H9 (cell line): ENCODE data around the gene PACSIN2. TPM values are rescaled to one million over a fixed set of nuclear protein-coding genes. Genes with fewer than 3 reads are reported as not detected.

Experiments
- DNase-seq: peaks from one replicate; pipeline ENCODE4 v3.0.0-alpha.2; 2017
- H2AFZ ChIP-seq: one replicate; pipeline ENCODE4 v1.6.1; 2013; ENCODE audit warnings: mild to moderate bottlenecking, low read length, control low read depth, moderate library complexity
- H2AK5ac ChIP-seq: 2 replicates; pipeline ENCODE4 v1.6.1; 2013; ENCODE audit warnings: low read length, control low read depth, mixed read lengths; ENCODE audit not compliant: insufficient read length
- H2BK120ac ChIP-seq: one replicate; pipeline ENCODE4 v1.6.1; 2013; ENCODE audit warnings: low read depth, mild to moderate bottlenecking, low read length, control low read depth, inconsistent platforms; ENCODE audit not compliant: poor library complexity, severe bottlenecking
- H2BK12ac ChIP-seq: 2 replicates; pipeline ENCODE4 v1.6.1; 2013; ENCODE audit warnings: low read length, control low read depth, mixed read lengths, low read depth; ENCODE audit not compliant: insufficient read length
- H2BK15ac ChIP-seq: 2 replicates; pipeline ENCODE4 v1.6.1; 2013; ENCODE audit warnings: low read depth, low read length, control low read depth
- H2BK20ac ChIP-seq: one replicate; pipeline ENCODE4 v1.6.1; 2013; ENCODE audit warnings: low read depth, mild to moderate bottlenecking, low read length, control low read depth, inconsistent platforms; ENCODE audit not compliant: poor library complexity, severe bottlenecking
- H2BK5ac ChIP-seq: 2 replicates; pipeline ENCODE4 v1.6.1; 2013; ENCODE audit warnings: low read length, control low read depth, mixed read lengths; ENCODE audit not compliant: insufficient read length
- H3K14ac ChIP-seq: 2 replicates; pipeline ENCODE4 v1.6.1; 2013; ENCODE audit warnings: low read length, control low read depth; ENCODE audit not compliant: insufficient read depth
- H3K18ac ChIP-seq: 2 replicates; pipeline ENCODE4 v1.6.1; 2013; ENCODE audit warnings: low read depth, mild to moderate bottlenecking, mixed read lengths, low read length, control low read depth; ENCODE audit not compliant: insufficient read length
- H3K23ac ChIP-seq: 2 replicates; pipeline ENCODE4 v1.6.1; 2013; ENCODE audit warnings: low read length, control low read depth, mixed read lengths, low read depth; ENCODE audit not compliant: insufficient read length
- H3K23me2 ChIP-seq: 2 replicates; pipeline ENCODE4 v1.6.1; 2013; ENCODE audit warnings: low read depth, mild to moderate bottlenecking, mixed read lengths, low read length, control low read depth; ENCODE audit not compliant: insufficient read length, poor library complexity, severe bottlenecking
- H3K27ac ChIP-seq: 2 replicates; pipeline ENCODE4 v1.5.1; 2013; ENCODE audit warnings: low read length, control low read depth, mixed read lengths, low read depth; ENCODE audit not compliant: insufficient read length
- H3K27me3 ChIP-seq: 2 replicates; pipeline ENCODE4 v1.6.1; 2013; ENCODE audit warnings: low read length, control low read depth, inconsistent platforms; ENCODE audit not compliant: insufficient read depth
- H3K4ac ChIP-seq: 2 replicates; pipeline ENCODE4 v1.6.1; 2013; ENCODE audit warnings: low read depth, mild to moderate bottlenecking, control low read depth, inconsistent platforms, low read length, moderate library complexity
- H3K4me1 ChIP-seq: 2 replicates; pipeline ENCODE4 v1.6.1; 2013; ENCODE audit warnings: low read length, control low read depth, inconsistent platforms; ENCODE audit not compliant: insufficient read depth
- H3K4me2 ChIP-seq: 2 replicates; pipeline ENCODE4 v1.6.1; 2013; ENCODE audit warnings: low read length, control low read depth, mixed read lengths; ENCODE audit not compliant: insufficient read length, insufficient read depth
- H3K56ac ChIP-seq: 2 replicates; pipeline ENCODE4 v1.6.1; 2013; ENCODE audit warnings: low read depth, mild to moderate bottlenecking, mixed read lengths, low read length, control low read depth; ENCODE audit not compliant: insufficient read length
- H3K79me1 ChIP-seq: 2 replicates; pipeline ENCODE4 v1.6.1; 2013; ENCODE audit warnings: low read depth, mild to moderate bottlenecking, moderate library complexity, low read length, control low read depth, inconsistent platforms; ENCODE audit not compliant: insufficient read depth, poor library complexity, severe bottlenecking
- H3K79me2 ChIP-seq: 2 replicates; pipeline ENCODE4 v1.6.1; 2013; ENCODE audit warnings: low read length, control low read depth, inconsistent platforms; ENCODE audit not compliant: insufficient read depth
- H3K9ac ChIP-seq: 2 replicates; pipeline ENCODE4 v1.6.1; 2013; ENCODE audit warnings: low read length, control low read depth, mixed read lengths; ENCODE audit not compliant: insufficient read length; ENCODE audit errors: extremely low read depth
- H3K9me3 ChIP-seq: one replicate; pipeline ENCODE4 v1.6.1; 2013; ENCODE audit warnings: low read depth, low read length, inconsistent platforms; ENCODE audit not compliant: control insufficient read depth
- H3T11ph ChIP-seq: one replicate; pipeline ENCODE4 v1.6.1; 2013; ENCODE audit warnings: mild to moderate bottlenecking, low read length, control low read depth, inconsistent platforms
- H4K20me1 ChIP-seq: one replicate; pipeline ENCODE4 v1.6.1; 2013; ENCODE audit not compliant: control insufficient read depth, insufficient read length, insufficient read depth
- H4K5ac ChIP-seq: 2 replicates; pipeline ENCODE4 v1.6.1; 2013; ENCODE audit warnings: low read depth, mild to moderate bottlenecking, mixed read lengths, low read length, control low read depth; ENCODE audit not compliant: insufficient read length
- H4K8ac ChIP-seq: replicated peaks from 2 replicates; pipeline ENCODE4 v1.6.1; 2013; ENCODE audit warnings: low read length, control low read depth, mixed read lengths, low read depth; ENCODE audit not compliant: insufficient read length
- H4K91ac ChIP-seq: 2 replicates; pipeline ENCODE4 v1.6.1; 2013; ENCODE audit warnings: low read depth, mild to moderate bottlenecking, moderate library complexity, mixed read lengths, low read length, control low read depth; ENCODE audit not compliant: insufficient read length
- H3K27ac Mint-ChIP-seq, 3 experiments: 2 replicates in 2 of 3; 3 replicates in 1 of 3; pipeline ENCODE4 v1.8.0; 2020 to 2021; ENCODE audit warnings: mixed read lengths in 3 of 3, mild to moderate bottlenecking in 1 of 3, moderate library complexity in 1 of 3
- H3K27me3 Mint-ChIP-seq: 2 replicates; pipeline ENCODE4 v1.8.0; 2021; ENCODE audit warnings: low read depth, mild to moderate bottlenecking, moderate library complexity, mixed read lengths
- H3K36me3 Mint-ChIP-seq, 3 experiments: 2 replicates in 2 of 3; 3 replicates in 1 of 3; pipeline ENCODE4 v1.8.0; 2020 to 2021; ENCODE audit warnings: low read depth in 3 of 3, mixed read lengths in 3 of 3; ENCODE audit not compliant: insufficient read depth in 1 of 3
- H3K4me1 Mint-ChIP-seq, 2 experiments: 2 replicates each; pipeline ENCODE4 v1.8.0; 2020; ENCODE audit warnings: mixed read lengths in 2 of 2
- H3K4me3 Mint-ChIP-seq, 2 experiments: 2 replicates in 1 of 2; 3 replicates in 1 of 2; pipeline ENCODE4 v1.8.0; 2020 to 2021; ENCODE audit warnings: mild to moderate bottlenecking in 2 of 2, mixed read lengths in 2 of 2, moderate library complexity in 1 of 2
- H3K9me3 Mint-ChIP-seq, 2 experiments: 2 replicates in 1 of 2; 3 replicates in 1 of 2; pipeline ENCODE4 v1.8.0; 2020; ENCODE audit warnings: mild to moderate bottlenecking in 2 of 2, mixed read lengths in 2 of 2, moderate library complexity in 1 of 2
- CTCF ChIP-seq: fragments of 200-600 bp; sonication (generic); conservative IDR thresholded peaks from 3 replicates; pipeline ENCODE4 v1.8.0; 2021; ENCODE audit warnings: antibody characterized with exemption, mild to moderate bottlenecking
- WGBS: extraction: QIAGEN DNeasy Blood & Tissue Kit; methylation state at CpG from one replicate; pipeline ENCODE4 v1.1.7; 2013; ENCODE audit warnings: missing lambda C conversion rate, low lambda C conversion rate, mixed read lengths; ENCODE audit not compliant: insufficient read length; ENCODE audit errors: extremely low coverage; 5-methylcytosine and 5-hydroxymethylcytosine counted together
- total RNA-seq: library from RNA; stranded (reverse); gene quantifications from 2 replicates; pipeline ENCODE4 v1.2.1, GENCODE V29; 2021

Gene PACSIN2
- total RNA-seq, 1 experiment from 2014 or later = 62.3 TPM

- peaks cover 9 to 10% of the 10 kb centered on the region in 2 experiments for H3K9me3 Mint-ChIP-seq
- Histone ChIP-seq H2BK120ac (no peak overlapping the region), H2BK12ac (no peak overlapping the region), H3K14ac (no peak overlapping the region), H3K23me2 (no peaks in the 10 kb centered on the region), H3K4me1 (peaks cover 10% of the 10 kb centered on the region; the same call in 1 of the 2 replicates), H4K8ac (no peak overlapping the region), H3K27ac (no peak overlapping the region), H3K9me3 (no peaks in the 10 kb centered on the region), H3K79me2 (peaks cover 39% of the 10 kb centered on the region; the same call in 1 of the 2 replicates), H4K91ac (no peak overlapping the region), H3K18ac (no peak overlapping the region), H2AK5ac (no peak overlapping the region), H3K9ac (no peak overlapping the region), H3K23ac (no peak overlapping the region), H3K56ac (no peak overlapping the region), H3K4ac (no peak overlapping the region), H3K27me3 (no peaks in the 10 kb centered on the region), H2BK15ac (no peak overlapping the region), H4K5ac (no peak overlapping the region), H3T11ph (no peak overlapping the region), H3K79me1 (peaks cover 6% of the 10 kb centered on the region), H2AFZ (no peak overlapping the region), H2BK20ac (no peak overlapping the region), H3K4me2 (no peak overlapping the region), H4K20me1 (no peaks in the 10 kb centered on the region), H2BK5ac (no peak overlapping the region)
- peaks cover 10 to 25% (median 14%) of the 10 kb centered on the region in 3 experiments for H3K36me3 Mint-ChIP-seq
- no peak overlapping the region; a peak in 1 of 5 replicates for H3K4me3 Mint-ChIP-seq
- no peak for DNase-seq
- TF ChIP-seq CTCF = no peak
- peaks cover 74 to 83% of the 10 kb centered on the region in 2 experiments for H3K4me1 Mint-ChIP-seq
- H3K27me3 Mint-ChIP-seq = no peaks in the 10 kb centered on the region
- WGBS = no CpG with 5 or more reads among the region's 5 CpGs
- peak overlapping the region in 2 of 3 experiments; percentile 59 to 77; a peak in 4 of 7 replicates for H3K27ac Mint-ChIP-seq
Observed at GRCh38 chr22:43002202-43002586, 12.8 kb downstream of the PACSIN2 start.
